IPS-20b (cell line): ENCODE results near the gene CXXC5.

Experiments
- H3K27ac ChIP-seq: one replicate; pipeline ENCODE4 v1.5.1; 2013; ENCODE audit warnings: low read length
- H3K27me3 ChIP-seq: 2 replicates; pipeline ENCODE4 v1.6.1; 2013; ENCODE audit warnings: mild to moderate bottlenecking, low read length, inconsistent platforms; ENCODE audit not compliant: insufficient read depth
- H3K36me3 ChIP-seq: 2 replicates; pipeline ENCODE4 v1.6.1; 2013; ENCODE audit warnings: low read depth, mild to moderate bottlenecking, inconsistent platforms, low read length, moderate library complexity; ENCODE audit not compliant: insufficient read depth
- H3K4me1 ChIP-seq: 2 replicates; pipeline ENCODE4 v1.6.1; 2013; ENCODE audit warnings: mild to moderate bottlenecking, control low read depth, inconsistent platforms, low read length, moderate library complexity; ENCODE audit not compliant: insufficient read depth
- H3K4me3 ChIP-seq: 2 replicates; pipeline ENCODE4 v1.5.1; 2013; ENCODE audit warnings: mild to moderate bottlenecking, low read length, inconsistent platforms
- H3K9ac ChIP-seq: 2 replicates; pipeline ENCODE4 v1.6.1; 2013; ENCODE audit warnings: low read depth, mild to moderate bottlenecking, inconsistent platforms, low read length, moderate library complexity
- H3K9me3 ChIP-seq: 2 replicates; pipeline ENCODE4 v1.6.1; 2013; ENCODE audit warnings: mild to moderate bottlenecking, low read depth, low read length, inconsistent platforms; ENCODE audit not compliant: insufficient read depth

The CXXC5 gene

DNA sequence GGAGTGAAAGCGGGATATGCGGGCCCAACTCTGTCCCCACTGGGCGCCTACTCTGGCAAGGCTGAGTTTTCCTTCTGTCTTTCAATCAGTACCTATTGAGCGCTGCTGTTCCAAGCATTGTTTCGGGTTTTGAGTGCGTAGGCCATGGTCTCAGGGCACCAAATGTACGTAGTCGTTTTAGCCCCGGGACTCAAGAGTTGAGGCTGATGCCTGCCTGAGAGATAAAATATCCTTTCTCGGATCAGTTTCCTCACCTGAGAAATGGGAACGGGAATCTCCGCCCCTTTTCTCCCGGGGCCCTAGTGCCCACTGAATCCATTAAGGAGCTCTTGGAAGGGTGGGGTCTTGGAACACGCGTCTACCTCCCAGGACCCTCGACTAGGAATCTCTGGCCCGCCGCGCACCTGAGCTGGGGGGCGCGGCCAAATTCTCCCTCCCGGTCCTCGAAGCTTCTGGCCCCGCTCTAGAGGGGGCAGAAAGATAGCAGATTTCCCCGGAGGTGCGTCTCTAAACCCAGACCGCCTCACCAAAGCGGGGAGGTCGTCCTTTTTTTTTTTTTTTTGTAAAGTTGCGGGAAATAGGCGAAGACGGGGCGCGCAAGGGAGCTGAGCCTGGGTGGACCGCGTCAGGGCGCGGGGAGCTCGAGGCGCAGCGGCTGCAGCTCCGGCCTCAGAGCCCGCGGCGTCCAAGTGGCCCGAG, 494 bp upstream of the CXXC5 start:
- Histone ChIP-seq H3K27ac (no peak overlapping the region), H3K9me3 (no peaks in the 10 kb centered on the region), H3K36me3 (no peaks in the 10 kb centered on the region), H3K27me3 (peaks cover 50% of the 10 kb centered on the region), H3K9ac (peak overlapping the region; percentile 73; the same call in 1 of the 2 replicates), H3K4me3 (peak overlapping the region; percentile 89), H3K4me1 (peaks cover 28% of the 10 kb centered on the region)

- H3K4me1 ChIP-seq: peaks cover 33% of the 10 kb centered on the region
- H3K27ac ChIP-seq: peak overlapping the region; percentile 35
- no peaks in the 10 kb centered on the region for H3K9me3 ChIP-seq
- H3K9ac ChIP-seq: peak overlapping the region; percentile 86; the same call in 1 of the 2 replicates
- H3K4me3 ChIP-seq: peak overlapping the region; percentile 89
- peaks cover 36% of the 10 kb centered on the region for H3K27me3 ChIP-seq
- H3K36me3 ChIP-seq: no peaks in the 10 kb centered on the region
Observed at GRCh38 chr5:139649082-139649991, 1.2 kb downstream of the CXXC5 start.

GRCh38 chr5:139650031-139650688, 2.0 kb downstream of the CXXC5 start:
- Histone ChIP-seq H3K4me3 (peak overlapping the region; percentile 89), H3K27me3 (peaks cover 27% of the 10 kb centered on the region), H3K27ac (no peak overlapping the region), H3K36me3 (no peaks in the 10 kb centered on the region), H3K9ac (peak overlapping the region; percentile 86; the same call in 1 of the 2 replicates), H3K4me1 (peaks cover 40% of the 10 kb centered on the region), H3K9me3 (no peaks in the 10 kb centered on the region)

DNA sequence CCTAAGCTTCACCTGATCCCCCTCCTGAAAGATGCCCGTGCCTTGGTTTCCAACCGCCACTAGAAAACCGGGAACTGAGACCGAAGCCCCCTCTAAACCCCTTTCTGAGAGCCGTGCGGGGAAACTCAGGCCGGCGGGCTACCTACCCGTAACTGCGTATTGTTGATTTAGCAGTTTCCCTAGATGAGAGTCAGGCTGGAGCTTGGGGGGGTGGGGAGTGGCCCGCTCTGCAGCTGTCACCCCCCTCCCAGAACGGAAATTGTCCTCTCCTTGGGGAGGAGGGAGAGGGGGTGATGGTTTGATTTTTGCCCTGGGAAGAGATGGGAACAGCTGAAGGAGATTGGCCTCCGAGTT, 2.5 kb downstream of the CXXC5 start:
- Histone ChIP-seq H3K9ac (peak overlapping the region; percentile 86; the same call in 1 of the 2 replicates), H3K36me3 (no peaks in the 10 kb centered on the region), H3K27me3 (peaks cover 22% of the 10 kb centered on the region), H3K4me3 (peak overlapping the region; percentile 89), H3K9me3 (no peaks in the 10 kb centered on the region), H3K27ac (no peak overlapping the region), H3K4me1 (peaks cover 45% of the 10 kb centered on the region)

- H3K9me3 ChIP-seq: no peaks in the 10 kb centered on the region
- H3K4me3 ChIP-seq: peak overlapping the region; percentile 89
- peak overlapping the region; percentile 86; the same call in 1 of the 2 replicates for H3K9ac ChIP-seq
- no peak overlapping the region for H3K27ac ChIP-seq
- H3K36me3 ChIP-seq: no peaks in the 10 kb centered on the region
- H3K27me3 ChIP-seq: peaks cover 17% of the 10 kb centered on the region
- H3K4me1 ChIP-seq: peaks cover 45% of the 10 kb centered on the region
Observed at GRCh38 chr5:139651043-139651834, 3.1 kb downstream of the CXXC5 start.

DNA sequence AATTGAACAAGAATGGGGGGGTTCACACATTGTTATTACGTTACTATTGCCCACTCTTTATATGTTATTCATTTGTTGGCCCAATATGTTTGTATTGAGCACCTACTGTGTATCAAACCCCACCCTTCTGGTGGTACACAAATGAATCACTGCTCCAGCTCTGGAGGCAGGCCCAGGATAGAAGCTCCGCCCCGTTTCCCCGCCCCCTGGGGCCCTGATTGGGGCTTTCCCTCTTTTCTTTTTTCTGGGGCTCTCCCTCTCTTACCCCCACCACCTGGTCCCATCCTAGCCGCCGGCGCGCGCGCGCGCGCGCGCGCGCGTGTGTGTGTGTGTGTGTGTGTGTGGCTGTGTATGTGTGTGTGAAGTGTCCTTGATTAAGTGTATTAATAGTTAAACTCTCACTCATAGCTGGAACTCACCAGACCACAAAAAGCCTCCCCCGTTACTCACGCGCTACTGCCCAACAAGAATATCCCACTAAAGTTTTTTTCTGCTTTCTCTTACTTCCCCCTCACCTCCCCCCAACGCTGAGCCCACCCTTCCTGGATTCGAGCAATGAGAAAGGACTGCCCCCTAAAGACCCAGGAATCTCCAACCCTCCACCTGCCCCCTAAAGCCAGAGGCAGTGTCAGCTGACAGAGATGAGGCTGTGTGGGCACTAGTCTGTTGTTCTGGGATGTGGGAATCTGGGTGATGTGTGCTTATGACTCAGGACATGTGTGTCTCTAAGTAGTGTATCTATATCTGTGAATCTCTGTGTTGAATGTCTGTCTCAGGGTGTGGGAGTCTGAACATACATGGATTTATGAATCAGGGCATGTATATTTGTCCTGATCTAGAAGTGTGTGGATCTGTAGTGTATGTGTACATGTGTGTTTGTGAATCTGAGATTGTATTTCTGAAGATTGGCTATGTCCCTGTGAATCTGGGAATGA, 4.0 kb downstream of the CXXC5 start:
- H3K9me3 ChIP-seq: no peaks in the 10 kb centered on the region
- peak overlapping the region; percentile 56 for H3K4me3 ChIP-seq
- peaks cover 40% of the 10 kb centered on the region for H3K4me1 ChIP-seq
- peak overlapping the region; percentile 23; the same call in 1 of the 2 replicates for H3K9ac ChIP-seq
- no peak overlapping the region for H3K27ac ChIP-seq
- peaks cover 8% of the 10 kb centered on the region for H3K27me3 ChIP-seq
- H3K36me3 ChIP-seq: no peaks in the 10 kb centered on the region

DNA sequence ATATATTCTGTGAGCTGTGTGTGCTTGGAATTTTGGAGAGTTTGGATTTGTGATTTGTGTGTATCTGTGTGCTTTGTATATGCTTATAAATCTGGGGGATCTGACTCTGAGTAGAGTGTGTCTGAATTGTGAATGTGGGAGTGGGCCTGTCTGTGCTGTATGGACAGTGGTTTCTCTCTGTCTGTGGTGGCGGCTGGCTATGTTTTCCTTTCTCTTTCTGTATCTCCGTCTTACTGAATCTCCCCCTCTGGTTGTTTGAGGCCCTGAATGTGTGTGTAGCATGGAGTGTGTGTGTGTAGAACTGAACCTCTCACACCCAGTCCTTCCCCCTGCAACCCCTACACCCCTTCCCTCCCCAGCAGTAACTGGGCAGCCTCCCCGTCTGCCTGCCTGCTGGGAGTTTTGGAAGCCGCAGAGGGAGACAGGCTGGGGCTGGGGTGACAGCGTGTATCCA, 4.7 kb downstream of the CXXC5 start:
- peaks cover under 1% of the 10 kb centered on the region; the same call in 1 of the 2 replicates for H3K27me3 ChIP-seq
- peaks cover 42% of the 10 kb centered on the region for H3K4me1 ChIP-seq
- peak overlapping the region; percentile 56; the same call in 1 of the 2 replicates for H3K4me3 ChIP-seq
- no peaks in the 10 kb centered on the region for H3K36me3 ChIP-seq
- H3K9ac ChIP-seq: no peak overlapping the region; the same call in 1 of the 2 replicates
- no peaks in the 10 kb centered on the region for H3K9me3 ChIP-seq
- no peak overlapping the region for H3K27ac ChIP-seq

DNA sequence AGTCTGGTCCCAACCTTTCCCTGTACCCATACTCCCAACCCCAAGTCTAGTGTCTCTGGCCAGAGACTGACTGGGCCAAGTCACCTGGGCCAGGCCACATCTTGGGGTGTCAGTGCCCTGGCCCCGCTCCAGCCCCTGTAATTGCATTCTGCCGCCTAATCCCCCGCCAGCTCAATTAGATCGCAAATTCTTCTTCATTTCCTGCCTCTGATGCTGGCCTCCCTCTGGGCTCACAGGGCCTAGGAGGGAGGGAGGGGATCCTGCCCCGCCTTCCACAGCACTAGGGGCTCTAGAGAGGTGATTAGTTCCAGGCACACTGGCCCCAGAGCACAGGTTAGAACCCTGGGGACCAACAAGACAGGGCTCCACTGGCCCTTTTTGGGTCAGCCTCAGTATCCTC, 5.5 kb downstream of the CXXC5 start:
- H3K4me1 ChIP-seq: peaks cover 48% of the 10 kb centered on the region
- H3K27ac ChIP-seq: no peak overlapping the region
- H3K4me3 ChIP-seq: peak overlapping the region; percentile 31; the same call in 1 of the 2 replicates
- H3K9ac ChIP-seq: peak overlapping the region; percentile 14; the same call in 1 of the 2 replicates
- no peaks in the 10 kb centered on the region for H3K36me3 ChIP-seq
- H3K27me3 ChIP-seq: no peaks in the 10 kb centered on the region; the same call in 1 of the 2 replicates
- H3K9me3 ChIP-seq: no peaks in the 10 kb centered on the region

DNA sequence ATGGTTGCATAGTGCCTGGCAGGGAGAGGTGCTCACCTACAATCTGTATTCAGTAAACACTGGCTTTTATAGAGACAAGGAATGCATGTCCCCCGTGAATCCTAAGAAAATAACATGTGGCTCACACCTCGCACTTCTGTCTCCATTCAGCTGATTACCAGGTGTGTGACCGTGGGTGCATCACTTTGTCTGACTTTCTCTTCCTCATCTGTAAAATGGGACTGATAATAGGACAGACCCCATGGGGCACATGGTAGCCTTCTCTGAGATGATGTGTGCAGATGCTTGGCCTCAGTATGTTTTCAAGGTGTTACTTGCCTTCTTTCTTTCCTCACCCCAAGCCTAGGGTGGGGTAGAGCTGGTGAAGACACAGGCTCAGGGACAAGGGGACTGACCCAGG, 6.3 kb downstream of the CXXC5 start:
- H3K27me3 ChIP-seq: no peaks in the 10 kb centered on the region; the same call in 1 of the 2 replicates
- no peak overlapping the region for H3K9ac ChIP-seq
- no peaks in the 10 kb centered on the region for H3K9me3 ChIP-seq
- no peak overlapping the region for H3K27ac ChIP-seq
- H3K4me3 ChIP-seq: no peak overlapping the region
- H3K4me1 ChIP-seq: peaks cover 56% of the 10 kb centered on the region
- no peaks in the 10 kb centered on the region for H3K36me3 ChIP-seq

DNA sequence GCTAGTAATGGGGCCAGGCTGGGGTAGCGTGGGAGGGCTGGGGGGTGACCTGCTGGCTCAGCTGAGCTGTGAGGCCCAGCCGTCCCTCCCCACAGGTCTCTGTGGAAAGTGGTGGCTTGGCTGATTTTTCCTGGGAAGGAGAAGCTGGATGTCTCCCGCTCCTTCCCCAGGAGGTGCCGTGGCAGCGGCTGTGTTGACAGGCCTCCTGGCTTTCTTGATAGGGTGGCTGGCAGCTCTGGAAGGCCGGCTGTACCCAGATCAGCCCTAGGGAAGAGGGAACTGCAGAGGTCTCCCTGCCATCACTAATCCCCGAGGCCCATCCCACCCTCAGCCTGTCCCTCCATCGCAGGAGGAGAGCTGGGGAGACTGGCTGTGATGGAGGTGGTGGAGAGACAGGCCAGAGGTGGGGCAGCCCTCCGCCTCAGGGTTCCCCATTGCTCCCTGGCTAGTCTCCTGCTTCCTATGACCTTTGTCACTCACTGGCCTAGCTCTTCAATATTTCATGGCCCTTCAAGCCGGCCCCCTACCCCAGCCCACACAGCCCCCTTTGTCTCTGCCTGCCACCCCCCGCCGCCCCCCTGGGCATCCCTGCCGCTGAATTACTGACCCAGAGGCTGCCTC, 6.8 kb downstream of the CXXC5 start:
- H3K9me3 ChIP-seq: no peaks in the 10 kb centered on the region
- no peak overlapping the region for H3K4me3 ChIP-seq
- no peak overlapping the region for H3K9ac ChIP-seq
- no peak overlapping the region for H3K27ac ChIP-seq
- H3K27me3 ChIP-seq: no peaks in the 10 kb centered on the region; the same call in 1 of the 2 replicates
- no peaks in the 10 kb centered on the region for H3K36me3 ChIP-seq
- peaks cover 61% of the 10 kb centered on the region for H3K4me1 ChIP-seq
